NT2/D1 (cell line): ENCODE results near the gene RAD9A.
A peak's percentile ranks its signal among the peaks of the same experiment; 100 is the strongest.

Experiments used
- DNase-seq: peaks from one replicate; pipeline ENCODE4 v3.0.0-alpha.2; 2011; ENCODE audit warnings: low read depth, low spot score
- H3K27me3 ChIP-seq: 2 replicates; pipeline ENCODE4 v1.6.0; 2011; ENCODE audit warnings: mild to moderate bottlenecking; ENCODE audit not compliant: insufficient read length, insufficient read depth
- H3K36me3 ChIP-seq: 2 replicates; pipeline ENCODE4 v1.6.1; 2011; ENCODE audit warnings: mild to moderate bottlenecking, low read length, mixed read lengths; ENCODE audit not compliant: insufficient read depth, insufficient read length
- H3K4me1 ChIP-seq: 2 replicates; pipeline ENCODE4 v1.5.1; 2011; ENCODE audit not compliant: insufficient read depth, insufficient read length
- H3K4me3 ChIP-seq: 2 replicates; pipeline ENCODE4 v1.5.1; 2011; ENCODE audit warnings: low read depth; ENCODE audit not compliant: insufficient read length
- H3K9ac ChIP-seq: 2 replicates; pipeline ENCODE4 v1.6.0; 2011; ENCODE audit warnings: low read depth; ENCODE audit not compliant: insufficient read length
- H3K9me3 ChIP-seq: 2 replicates; pipeline ENCODE4 v1.5.1; 2011; ENCODE audit warnings: mild to moderate bottlenecking, low read length; ENCODE audit not compliant: insufficient read depth
- SUZ12 ChIP-seq: IDR thresholded peaks from 2 replicates; pipeline ENCODE4 v1.6.1; 2011; ENCODE audit not compliant: insufficient read length, insufficient read depth; ENCODE audit errors: extremely low read depth
- YY1 ChIP-seq: IDR thresholded peaks from 2 replicates; pipeline ENCODE4 v1.6.1; 2011; ENCODE audit not compliant: insufficient read length, insufficient read depth
- ZNF274 ChIP-seq: IDR thresholded peaks from 2 replicates; pipeline ENCODE4 v1.6.1; 2011; ENCODE audit warnings: mild to moderate bottlenecking, low read depth, low read length

The RAD9A gene

DNA sequence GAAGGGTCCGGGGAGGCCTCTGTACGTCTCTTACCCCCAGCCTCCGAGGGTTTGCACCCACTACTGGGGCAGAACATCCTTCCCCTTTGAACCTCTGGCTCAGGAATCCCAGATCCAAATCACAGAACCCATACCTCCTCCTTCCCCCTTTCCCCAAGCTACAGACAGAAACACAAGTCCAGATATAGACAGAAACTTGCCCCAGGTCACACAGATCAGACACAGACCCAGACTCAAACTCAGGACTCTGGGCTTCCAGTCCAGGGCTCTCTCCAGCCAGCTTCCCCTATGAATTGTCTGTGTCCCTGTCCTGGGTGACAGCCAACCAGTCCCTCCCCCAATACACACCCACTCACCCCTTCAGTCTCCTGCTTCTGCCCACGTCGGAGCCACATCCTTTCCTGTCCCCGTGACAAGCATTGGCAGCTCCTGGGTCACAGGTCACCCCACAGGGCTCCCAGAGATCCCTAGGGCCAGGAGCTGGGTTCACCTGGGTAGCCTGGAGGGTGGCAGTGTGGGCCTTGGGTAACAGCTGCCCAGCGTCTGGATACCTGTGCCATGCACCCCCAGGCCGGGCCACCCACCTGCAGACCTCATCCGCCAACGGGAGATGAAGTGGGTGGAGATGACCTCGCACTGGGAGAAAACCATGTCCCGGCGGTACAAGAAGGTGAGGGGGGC lies 12.9 kb downstream of the RAD9A start:
- no peak for DNase-seq
- Histone ChIP-seq H3K4me3 (no peak overlapping the region), H3K4me1 (peaks cover 32% of the 10 kb centered on the region), H3K9ac (peak overlapping the region; percentile 23), H3K9me3 (no peaks in the 10 kb centered on the region), H3K36me3 (peaks cover 10% of the 10 kb centered on the region), H3K27me3 (peaks cover 34% of the 10 kb centered on the region)
- TF ChIP-seq SUZ12 (no peak), ZNF274 (no peak), YY1 (no peak)

DNA sequence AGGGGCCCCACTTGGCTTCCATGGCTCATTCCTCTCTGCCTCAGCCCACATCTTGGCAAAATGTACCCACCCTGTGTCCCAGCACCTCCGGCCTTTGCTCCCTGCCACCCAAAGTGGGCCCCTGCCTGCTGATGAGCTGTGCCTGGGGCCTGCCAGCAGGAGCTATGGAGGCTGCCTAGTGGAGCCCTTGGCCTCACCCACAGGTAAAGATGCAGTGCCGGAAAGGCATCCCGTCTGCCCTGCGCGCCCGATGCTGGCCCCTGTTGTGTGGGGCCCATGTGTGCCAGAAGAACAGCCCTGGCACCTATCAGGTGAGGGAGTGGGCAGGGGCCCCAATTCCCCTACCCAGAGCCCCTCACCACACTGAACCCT lies 13.4 kb downstream of the RAD9A start:
- H3K4me3 ChIP-seq, result no peak overlapping the region
- H3K9me3 ChIP-seq, result no peaks in the 10 kb centered on the region
- no peak overlapping the region for H3K9ac ChIP-seq
- peaks cover 36% of the 10 kb centered on the region for H3K4me1 ChIP-seq
- no peak for DNase-seq
- H3K27me3 ChIP-seq, result peaks cover 34% of the 10 kb centered on the region
- TF ChIP-seq ZNF274 (no peak), SUZ12 (no peak), YY1 (no peak)
- H3K36me3 ChIP-seq, result peaks cover 6% of the 10 kb centered on the region

- peaks cover under 1% of the 10 kb centered on the region for H3K36me3 ChIP-seq
- TF ChIP-seq YY1 (no peak), SUZ12 (no peak), ZNF274 (no peak)
- peaks cover 38% of the 10 kb centered on the region for H3K4me1 ChIP-seq
- no peak overlapping the region for H3K4me3 ChIP-seq
- H3K27me3 ChIP-seq, result peaks cover 38% of the 10 kb centered on the region
- H3K9me3 ChIP-seq, result no peaks in the 10 kb centered on the region
- no peak overlapping the region for H3K9ac ChIP-seq
- DNase-seq, result no peak
These were observed 14.0 kb downstream of the RAD9A start for GRCh38 chr11:67405688-67406339.

DNA sequence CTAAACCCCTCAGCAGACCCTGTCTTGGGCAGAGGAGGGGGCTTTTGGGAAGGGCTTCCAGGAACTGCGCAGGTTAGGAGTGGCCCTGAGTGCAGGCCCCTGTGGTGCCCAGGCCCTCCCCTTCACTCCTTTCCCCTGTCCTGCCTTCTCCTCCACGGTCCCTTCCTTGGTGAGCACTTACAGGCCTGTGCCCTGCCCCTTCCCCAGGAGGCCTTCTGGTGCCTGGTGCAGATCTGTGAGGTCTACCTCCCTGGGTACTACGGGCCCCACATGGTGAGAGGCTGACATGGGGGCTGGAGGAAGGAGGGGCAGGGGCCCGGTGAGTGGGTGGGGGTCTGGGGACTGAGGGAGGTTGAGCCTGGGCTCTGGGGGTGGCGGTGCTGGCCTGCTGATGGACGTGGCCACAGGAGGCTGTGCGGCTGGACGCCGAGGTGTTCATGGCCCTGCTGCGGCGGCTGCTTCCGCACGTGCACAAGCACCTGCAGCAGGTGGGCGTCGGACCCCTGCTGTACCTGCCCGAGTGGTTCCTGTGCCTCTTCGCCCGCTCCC lies 14.7 kb downstream of the RAD9A start:
- H3K36me3 ChIP-seq, result no peaks in the 10 kb centered on the region

DNA sequence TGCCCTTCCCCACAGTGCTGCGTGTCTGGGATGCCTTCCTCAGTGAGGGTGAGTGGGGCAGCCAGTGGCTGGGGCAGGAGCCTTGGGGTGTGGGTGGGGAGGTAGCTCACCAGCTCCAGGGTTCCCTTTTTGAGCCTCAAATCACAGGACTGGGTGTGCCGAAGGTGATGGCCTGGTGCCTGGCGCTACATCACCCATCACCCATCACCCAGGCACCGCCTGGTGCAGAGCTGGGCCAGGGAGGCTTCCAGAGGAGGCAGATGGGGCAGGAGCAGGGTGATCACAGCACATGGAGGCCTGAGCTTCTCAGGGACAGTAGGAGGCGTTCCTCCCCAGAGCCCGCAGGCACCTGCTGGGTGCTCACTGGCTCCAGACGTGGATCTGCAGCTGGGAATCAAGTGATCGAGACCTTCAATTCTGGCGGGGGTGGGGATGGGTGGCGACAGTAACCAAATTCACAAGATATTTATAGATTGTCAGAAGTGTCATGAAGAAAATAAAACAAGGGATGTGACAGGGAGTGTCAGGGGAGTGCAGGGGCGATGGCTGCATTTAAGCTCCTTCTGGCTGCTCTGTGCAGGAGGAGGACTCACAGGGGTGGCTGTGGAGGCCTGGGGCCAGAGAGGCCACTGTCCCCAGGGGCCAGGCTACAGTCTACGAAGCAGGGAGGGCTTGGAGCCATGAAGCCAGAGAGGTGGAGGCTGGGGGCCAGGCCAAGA lies 15.3 kb downstream of the RAD9A start:
- TF ChIP-seq SUZ12 (no peak), YY1 (no peak), ZNF274 (no peak)
- Histone ChIP-seq H3K9me3 (no peaks in the 10 kb centered on the region), H3K36me3 (no peaks in the 10 kb centered on the region), H3K4me3 (no peak overlapping the region), H3K9ac (no peak overlapping the region), H3K27me3 (peaks cover 45% of the 10 kb centered on the region), H3K4me1 (peaks cover 45% of the 10 kb centered on the region)
- DNase-seq, result no peak

More for the DNA sequence above, 14.7 kb downstream of the RAD9A start:
- Histone ChIP-seq H3K4me3 (no peak overlapping the region), H3K9ac (no peak overlapping the region), H3K4me1 (peaks cover 44% of the 10 kb centered on the region), H3K27me3 (peaks cover 39% of the 10 kb centered on the region), H3K9me3 (no peaks in the 10 kb centered on the region)
- no peak for DNase-seq
- TF ChIP-seq ZNF274 (no peak), SUZ12 (no peak), YY1 (no peak)

DNA sequence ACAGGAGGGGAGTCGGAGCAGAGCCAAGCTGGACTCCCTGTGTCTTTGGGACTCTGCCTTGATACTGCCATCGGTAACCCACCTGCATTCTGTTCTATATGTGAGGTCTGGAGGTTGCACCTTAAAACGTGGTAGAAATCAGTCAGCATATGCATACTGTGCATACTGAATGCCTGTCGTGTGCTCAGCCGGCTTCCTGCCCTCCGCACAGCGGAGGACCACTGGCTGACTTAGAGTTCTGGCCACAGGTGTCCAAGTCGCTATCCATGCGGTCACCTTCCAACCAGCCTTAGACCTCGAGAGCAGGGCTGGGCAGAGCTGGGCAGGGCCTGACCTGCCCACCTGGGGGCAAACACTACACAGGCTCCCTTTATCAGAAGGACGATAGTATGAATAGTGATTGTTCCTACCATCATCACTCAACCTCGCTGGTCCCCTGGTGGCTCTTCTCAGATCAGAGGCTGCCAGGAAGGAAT lies 15.9 kb downstream of the RAD9A start:
- Histone ChIP-seq H3K9ac (no peak overlapping the region), H3K36me3 (no peaks in the 10 kb centered on the region), H3K9me3 (no peaks in the 10 kb centered on the region), H3K27me3 (peaks cover 50% of the 10 kb centered on the region), H3K4me1 (peaks cover 50% of the 10 kb centered on the region), H3K4me3 (no peak overlapping the region)
- TF ChIP-seq ZNF274, result no peak
- no peak for TF ChIP-seq SUZ12
- no peak for TF ChIP-seq YY1
- DNase-seq, result no peak
